ENCODE data around the gene ARHGAP44.

ARHGAP44 gene

DNA sequence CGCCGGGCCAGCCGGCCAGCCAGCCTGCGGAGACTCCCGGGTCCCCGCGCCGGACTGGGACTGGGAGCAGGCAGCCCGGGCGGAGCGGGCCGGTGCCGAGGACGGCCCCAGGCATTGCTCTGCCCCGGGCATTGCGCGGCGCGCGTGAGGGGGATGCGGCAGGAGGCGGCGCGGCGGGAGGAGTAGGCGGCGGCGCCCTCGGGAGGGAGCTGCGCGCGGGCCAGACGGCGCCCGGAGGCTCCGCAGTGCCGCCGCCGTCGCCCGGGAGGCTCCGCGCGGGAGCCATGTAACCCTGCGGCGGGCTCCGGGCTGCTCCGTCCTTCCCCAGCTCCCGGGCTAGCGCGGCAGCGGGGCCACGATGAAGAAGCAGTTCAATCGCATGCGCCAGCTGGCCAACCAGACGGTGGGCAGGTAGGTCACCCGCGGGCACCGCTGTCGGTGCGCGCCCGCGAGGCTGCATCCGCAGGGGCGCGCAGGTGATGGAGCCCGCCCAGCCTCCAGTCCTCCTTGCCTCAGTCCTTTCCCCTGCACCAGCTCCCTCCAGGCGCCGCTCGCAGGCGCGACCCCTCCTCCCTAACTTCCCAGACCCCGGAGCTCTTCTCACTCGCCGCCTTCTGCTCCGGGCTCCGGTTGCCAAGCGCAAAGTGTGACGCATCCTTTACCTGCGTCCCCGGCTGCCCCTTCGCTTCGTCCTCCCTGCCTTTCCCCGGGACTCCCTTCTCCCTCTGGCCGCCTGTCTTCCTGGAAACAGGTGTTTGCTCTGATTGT lies at the start of gene ARHGAP44:
Gene ARHGAP44, plus strand, starts transcription at position 18 of the 768 bp plus-strand sequence. Its CDS starts 341 bp downstream, at position 359.
- DNase-seq: no peak

DNA sequence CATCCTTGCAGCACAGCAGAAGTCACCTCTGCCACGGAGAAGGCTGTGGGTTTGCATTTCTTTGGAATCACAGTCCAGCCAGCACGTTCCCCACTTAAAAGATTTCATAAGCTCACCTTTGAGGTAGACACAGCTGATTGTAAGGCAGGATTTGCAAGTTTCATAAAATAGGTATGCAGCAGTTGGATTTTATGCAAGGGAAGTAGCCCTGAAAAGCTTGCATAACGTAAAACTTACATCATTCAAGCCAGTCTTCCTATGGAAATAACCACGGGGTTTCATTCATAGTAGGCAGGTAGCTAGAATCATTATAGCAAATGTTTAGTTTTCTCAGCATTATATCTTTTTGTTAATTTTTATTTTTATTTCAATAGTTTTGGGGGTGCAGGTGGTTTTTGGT lies 49.8 kb upstream of the ARHGAP44 start:
- no peak for DNase-seq

DNA sequence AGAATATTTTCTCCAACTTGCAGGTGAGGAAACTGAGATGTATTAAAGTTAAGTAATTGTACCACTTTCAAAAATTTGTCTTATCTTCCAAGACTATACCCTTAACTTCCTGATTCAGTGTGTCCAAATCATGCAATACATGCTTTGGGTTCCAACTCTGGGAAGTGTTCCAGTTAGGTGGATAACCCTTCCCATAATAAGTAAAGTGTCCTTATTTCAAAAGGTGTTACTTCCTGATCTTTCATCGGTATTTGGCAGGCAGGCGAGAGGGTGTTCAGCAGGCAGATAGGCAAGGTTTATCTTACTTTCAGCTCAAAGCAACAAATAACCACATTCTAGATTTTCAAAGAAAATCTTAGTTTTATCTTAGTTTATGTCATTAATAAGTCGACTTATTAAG lies 46.3 kb upstream of the ARHGAP44 start:
- DNase-seq: no peak

- DNase-seq: no peak
These were observed 45.0 kb upstream of the ARHGAP44 start for GRCh38 chr17:12744298-12744697.

- DNase-seq: no peak
These were observed 44.5 kb upstream of the ARHGAP44 start for GRCh38 chr17:12744786-12745185.

GRCh38 chr17:12745486-12745885 lies 43.8 kb upstream of the ARHGAP44 start:
- no peak for DNase-seq

- DNase-seq: no peak
These were observed 32.5 kb upstream of the ARHGAP44 start for GRCh38 chr17:12756786-12757185.

DNA sequence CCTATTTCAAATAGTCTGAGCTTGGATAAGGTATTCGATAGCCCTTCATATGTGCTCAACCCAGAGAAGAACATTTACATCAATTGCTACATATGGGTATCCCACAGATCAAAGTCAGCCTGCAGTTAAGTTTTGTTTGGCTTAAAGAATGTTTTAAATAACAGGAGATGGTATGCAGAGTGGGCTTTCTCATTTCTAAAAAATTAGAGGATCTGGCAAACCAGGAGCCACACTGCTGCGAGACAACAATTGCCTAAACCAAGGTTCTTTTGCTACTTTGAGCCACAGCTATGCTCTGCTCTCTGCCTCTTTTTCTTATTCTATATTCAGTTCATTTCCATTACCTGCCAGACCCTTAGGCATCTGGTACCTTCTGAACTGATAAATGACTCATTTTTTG lies 30.2 kb upstream of the ARHGAP44 start:
- DNase-seq: no peak

- no peak for DNase-seq
These were observed 23.8 kb upstream of the ARHGAP44 start for GRCh38 chr17:12765548-12765947.

GRCh38 chr17:12768255-12768654 lies 21.0 kb upstream of the ARHGAP44 start:
- DNase-seq: no peak

DNA sequence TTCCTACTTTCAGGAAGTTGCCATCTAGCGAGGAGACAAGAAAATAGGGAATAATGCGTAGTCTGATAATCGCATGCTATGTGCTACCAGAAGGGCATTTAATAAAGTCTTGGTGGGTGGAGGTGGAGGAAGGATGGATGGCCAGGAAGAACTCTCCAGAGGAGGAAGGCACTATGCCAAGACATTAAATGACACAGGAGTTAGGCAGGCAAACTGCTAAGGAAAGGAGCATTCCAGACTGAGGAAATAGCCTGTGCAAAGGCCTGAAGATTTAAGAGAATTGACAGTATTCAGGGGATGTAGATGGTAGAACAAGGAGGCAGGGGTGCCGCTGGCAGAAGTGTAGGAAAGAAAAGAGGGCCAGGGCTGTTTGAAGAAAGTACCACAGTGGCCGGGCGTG lies 19.3 kb upstream of the ARHGAP44 start:
- no peak for DNase-seq

DNA sequence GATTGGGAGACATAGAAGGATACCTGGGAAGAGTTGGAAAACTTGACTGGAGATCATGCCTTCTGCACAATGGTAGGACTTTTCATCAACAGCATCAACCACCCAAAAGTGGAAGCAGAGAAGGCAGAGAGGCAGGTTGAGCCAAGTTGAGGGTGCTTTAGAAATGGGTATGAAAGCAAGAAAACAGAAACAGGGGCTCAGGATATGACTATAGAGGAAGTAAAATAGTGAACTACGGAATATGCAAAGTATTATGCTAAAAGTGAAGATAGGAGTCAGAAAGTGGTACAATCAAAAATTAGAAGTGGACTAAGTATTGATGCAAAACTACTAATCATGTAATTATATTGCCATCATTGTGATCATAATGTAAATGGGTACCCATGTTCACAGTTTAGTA lies 16.1 kb upstream of the ARHGAP44 start:
- DNase-seq: no peak

DNA sequence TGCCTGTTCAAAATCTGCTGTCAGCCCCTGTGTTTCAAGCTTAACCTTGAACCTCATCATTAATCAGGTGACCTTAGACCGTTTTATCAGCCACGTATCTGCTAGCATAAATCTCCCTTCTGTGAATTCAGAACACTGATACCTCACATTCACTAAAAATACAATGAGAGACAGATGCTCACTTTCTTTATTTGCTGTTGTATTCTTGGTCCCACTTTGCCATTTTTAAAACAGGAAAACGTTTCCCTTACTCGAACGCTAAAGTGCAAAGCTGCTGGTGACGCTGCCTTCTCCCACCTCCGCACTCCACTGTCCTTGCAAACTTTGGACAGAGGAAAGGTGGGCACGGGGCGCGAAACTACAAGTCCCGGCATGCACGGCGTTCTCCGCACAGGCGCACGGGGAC lies 220 bp upstream of the ARHGAP44 start:
- DNase-seq: no peak

- DNase-seq: no peak
These were observed 1.2 kb downstream of the ARHGAP44 start for GRCh38 chr17:12790249-12791106.

DNA sequence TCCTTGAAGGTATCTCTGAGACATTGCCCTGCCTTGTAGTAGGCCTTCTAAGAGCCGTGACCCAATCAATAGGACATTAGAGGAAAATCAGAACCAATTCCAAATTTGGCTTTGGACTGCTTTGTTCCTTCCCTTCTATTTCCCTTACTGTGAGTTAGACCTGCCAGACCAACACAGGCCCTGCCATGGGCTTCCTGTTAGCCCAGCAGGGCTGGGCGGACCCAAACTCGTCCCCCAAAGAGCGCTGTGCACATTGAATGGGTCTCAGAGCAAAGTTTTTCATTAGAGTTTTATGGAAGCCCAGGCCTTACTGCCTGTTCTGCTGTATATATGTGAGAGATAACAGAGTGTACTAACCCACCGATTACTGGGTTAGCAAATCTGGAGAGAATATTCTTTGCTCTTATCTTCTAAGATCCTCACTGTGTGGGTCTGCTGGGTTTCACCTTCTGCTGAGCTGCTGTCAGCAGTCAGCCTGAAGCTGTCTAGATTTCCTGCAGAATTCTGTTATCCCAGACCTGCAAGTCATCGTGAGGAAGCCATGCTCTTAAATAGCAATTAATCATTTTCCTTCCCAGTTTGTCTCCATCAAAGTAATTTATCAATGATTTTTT lies 5.7 kb downstream of the ARHGAP44 start:
- DNase-seq: no peak

DNA sequence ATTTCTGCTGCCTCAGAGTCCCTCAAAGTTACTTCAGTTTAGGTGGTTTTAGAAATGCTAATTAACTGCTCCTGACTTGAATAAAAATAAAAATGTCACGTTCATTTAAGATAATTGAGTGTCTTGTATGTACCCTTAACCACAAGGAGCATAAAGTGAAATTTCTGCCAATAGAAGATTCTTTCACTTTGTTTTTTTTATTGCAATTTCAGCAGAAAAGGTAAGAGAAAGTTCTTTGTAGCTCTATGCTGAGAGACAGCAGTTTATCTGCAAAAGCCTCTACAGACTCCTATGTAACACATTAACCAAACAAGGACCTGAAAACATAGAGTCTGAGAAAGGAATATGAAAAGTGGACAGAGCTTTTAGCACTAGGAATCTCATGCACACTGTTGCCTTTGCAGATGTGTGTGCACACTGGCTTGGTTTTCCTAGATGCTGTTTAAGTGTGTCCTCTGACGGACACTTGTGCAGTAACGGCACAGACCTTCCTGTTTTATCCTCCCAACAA lies 11.6 kb downstream of the ARHGAP44 start:
- DNase-seq: no peak

DNA sequence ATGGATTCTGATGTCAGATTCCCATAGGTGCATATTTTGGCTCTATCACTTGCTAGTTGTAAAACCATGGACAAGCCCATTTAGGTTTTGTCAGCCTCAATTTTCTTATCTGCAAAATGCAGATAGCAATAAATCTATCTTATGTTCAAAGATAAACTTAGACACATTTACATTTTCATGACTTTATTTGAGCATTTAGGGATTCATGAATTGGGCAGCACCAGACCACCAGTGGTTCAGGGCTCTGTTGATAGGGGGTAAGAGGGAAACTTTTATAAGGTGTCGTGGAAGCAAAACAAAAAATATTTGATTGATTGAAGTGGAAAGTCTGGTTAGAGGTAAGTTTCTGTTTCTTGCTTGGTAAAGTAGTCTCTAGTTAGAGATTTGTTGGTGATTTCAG lies 17.3 kb downstream of the ARHGAP44 start:
- no peak for DNase-seq

DNA sequence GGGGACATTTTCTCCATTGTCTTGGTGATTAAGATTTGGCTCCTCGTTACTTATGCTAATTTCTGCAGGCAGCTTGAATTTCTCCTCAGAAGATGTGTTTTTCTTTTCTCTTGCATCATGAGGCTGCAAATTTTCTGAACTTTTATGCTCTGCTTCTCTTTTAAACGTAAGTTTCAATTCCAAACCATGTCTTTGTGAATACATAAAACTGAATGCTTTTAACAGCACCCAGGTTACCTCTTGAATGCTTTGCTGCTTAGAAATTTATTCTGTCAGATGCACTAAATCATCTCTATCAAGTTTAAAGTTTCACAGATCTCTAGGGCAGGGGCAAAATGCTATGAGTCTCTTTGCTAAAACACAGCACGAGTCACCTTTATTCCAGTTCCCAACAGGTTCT lies 19.4 kb downstream of the ARHGAP44 start:
- DNase-seq: no peak

GRCh38 chr17:12812877-12813276 lies 23.6 kb downstream of the ARHGAP44 start:
- DNase-seq: no peak

DNA sequence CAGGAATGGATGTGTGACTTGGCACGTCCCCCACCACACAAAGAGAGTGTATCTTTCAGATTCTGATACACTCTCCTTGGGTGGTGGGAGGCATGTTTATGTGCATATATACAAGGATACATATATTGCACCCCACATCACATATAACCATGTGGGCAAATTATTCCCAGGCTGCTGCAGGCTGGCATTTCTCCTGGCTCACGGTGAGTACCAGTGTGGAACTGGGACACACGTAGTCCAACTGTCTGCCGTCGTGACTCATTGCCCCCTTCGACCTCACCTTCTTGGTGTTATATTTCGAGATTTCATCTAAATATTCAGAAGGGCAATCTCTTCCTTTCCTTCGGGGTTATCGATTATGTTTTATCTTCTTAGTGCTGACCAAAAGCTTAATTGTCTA lies 24.4 kb downstream of the ARHGAP44 start:
- no peak for DNase-seq

DNA sequence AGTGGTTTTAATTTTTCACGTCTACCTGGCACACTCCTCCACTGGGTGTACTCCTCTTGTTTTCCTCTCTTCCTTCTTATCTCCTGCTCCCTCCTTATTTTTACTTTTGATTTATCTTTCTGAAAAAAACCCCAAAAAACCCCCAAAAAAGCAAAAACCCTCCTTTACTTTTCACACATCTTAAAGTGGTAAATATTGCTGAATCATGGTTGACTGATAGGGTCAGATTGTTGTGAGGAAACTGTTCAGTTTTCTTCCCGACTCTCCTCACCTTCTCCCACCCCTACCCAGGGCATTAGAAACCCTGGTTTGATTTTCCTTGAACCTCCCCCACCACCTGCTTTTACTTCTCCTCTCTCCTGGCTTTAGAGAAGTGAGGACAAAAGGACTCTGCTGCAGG lies 25.4 kb downstream of the ARHGAP44 start:
- no peak for DNase-seq

- DNase-seq: no peak
These were observed 26.4 kb downstream of the ARHGAP44 start for GRCh38 chr17:12815642-12816141.

DNA sequence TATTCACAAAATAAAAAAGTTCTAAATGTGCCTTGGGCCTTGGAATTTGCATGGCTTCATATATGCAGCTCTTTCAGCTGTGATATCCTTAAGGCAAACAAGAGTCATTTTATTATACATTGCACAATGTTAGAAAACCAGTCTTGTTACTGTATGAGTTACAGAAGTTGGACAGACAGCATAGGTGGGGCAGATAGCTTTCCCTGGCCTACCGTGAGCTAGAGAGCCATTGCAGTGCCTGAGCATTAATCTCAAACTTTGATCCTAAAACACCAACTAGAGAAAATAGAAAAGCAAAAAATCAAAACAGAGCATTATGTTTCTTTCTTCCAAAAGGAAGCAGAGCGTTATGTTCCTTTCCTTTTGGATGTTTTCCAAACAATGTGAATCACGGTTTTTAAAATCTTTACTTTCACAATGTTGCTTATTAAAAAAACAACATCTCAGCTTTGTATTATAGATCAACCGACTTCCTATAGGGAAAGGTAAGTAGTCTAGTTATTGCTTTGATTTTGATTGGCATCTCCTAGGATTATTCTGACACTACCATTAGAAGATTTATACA lies 32.2 kb downstream of the ARHGAP44 start:
- no peak for DNase-seq
